Sigmoid colon (tissue), 3 donors: ENCODE data around the gene TCF7L1.

Source experiments
- CTCF ChIP-seq, 4 experiments: fragments of 450-650 bp in 3 of 4; fragments of 200-600 bp in 1 of 4; IDR thresholded peaks; one replicate each; pipeline ENCODE4 v1.5.1; 2016 to 2019; ENCODE audit warnings: antibody characterized with exemption in 4 of 4, mild to moderate bottlenecking in 3 of 4, moderate library complexity in 2 of 4
- POLR2A ChIP-seq, 2 donors: fragments of 450-650 bp; IDR thresholded peaks; one replicate each; pipeline ENCODE4 v1.6.1; 2016; ENCODE audit warnings: antibody characterized with exemption in 2 of 2, mild to moderate bottlenecking in 2 of 2, moderate library complexity in 2 of 2

GRCh38 chr2:85242321-85242720 is 109.1 kb downstream of the TCF7L1 start:
- TF ChIP-seq CTCF (IDR thresholded peaks at IDR 0.05) = no peak
- TF ChIP-seq POLR2A (IDR thresholded peaks at IDR 0.05) = no peak
